Transverse colon (tissue), 4 donors: Measurements from ENCODE around the gene TMEM151A. TPM values are rescaled to one million over a fixed set of nuclear protein-coding genes. Genes with fewer than 3 reads are reported as not detected.

Source experiments
- DNase-seq: peaks from one replicate; pipeline ENCODE4 v3.0.0-alpha.2; 2019
- H3K27ac ChIP-seq, 4 donors: fragments of 200-600 bp; sonication (generic); 2 replicates each; pipeline ENCODE4 v1.5.1; 2016 to 2018; ENCODE audit warnings: inconsistent platforms in 4 of 4
- H3K27me3 ChIP-seq: fragments of 200-600 bp; sonication (generic); 2 replicates; pipeline ENCODE4 v1.5.1; 2017; ENCODE audit warnings: inconsistent platforms
- H3K36me3 ChIP-seq, 4 donors: fragments of 200-600 bp; sonication (generic); 2 replicates each; pipeline ENCODE4 v1.5.1; 2017 to 2019; ENCODE audit warnings: inconsistent platforms in 4 of 4
- H3K4me1 ChIP-seq, 4 donors: fragments of 200-600 bp; sonication (generic); 2 replicates each; pipeline ENCODE4 v1.5.1; 2017 to 2020; ENCODE audit warnings: inconsistent platforms in 4 of 4
- H3K4me3 ChIP-seq, 4 donors: fragments of 200-600 bp; sonication (generic); 1 replicate in 1 of 4; 2 replicates in 3 of 4; pipeline versions ENCODE4 v1.5.1 to v1.6.1; 2017 to 2019; ENCODE audit warnings: inconsistent platforms in 4 of 4
- H3K9me3 ChIP-seq, 2 donors: fragments of 200-600 bp; sonication (generic); 2 replicates each; pipeline ENCODE4 v1.5.1; 2017 to 2019; ENCODE audit warnings: inconsistent platforms in 2 of 2
- EP300 ChIP-seq: sonication (generic); formaldehyde crosslinking; IDR thresholded peaks from one replicate; pipeline ENCODE4 v1.6.1; 2017; ENCODE audit warnings: antibody characterized with exemption, low read depth
- POLR2A ChIP-seq: fragments of 450-650 bp; IDR thresholded peaks from one replicate; pipeline ENCODE4 v1.6.1; 2016; ENCODE audit warnings: antibody characterized with exemption, mild to moderate bottlenecking, moderate library complexity
- POLR2AphosphoS5 ChIP-seq, 3 donors: sonication (generic); formaldehyde crosslinking; IDR thresholded peaks; one replicate each; pipeline ENCODE4 v1.6.1; 2016; ENCODE audit warnings: antibody characterized with exemption in 3 of 3
- WGBS, 2 donors: methylation state at CpG; one replicate each; pipeline ENCODE4 v1.1.5; 2018; ENCODE audit warnings: low coverage in 1 of 2; 5-methylcytosine and 5-hydroxymethylcytosine counted together
- in situ Hi-C, 4 donors: fragments of 200-750 bp; cut with MboI; loops; one replicate each; pipeline versions ENCODE4 v1.15.0 to v1.15.1; 2017; ENCODE audit warnings: low sequenced_read_pairs in 3 of 4, low pct_ligation_motif_present in 1 of 4, low pct_unique_long_range_greater_than_20kb in 1 of 4
- intact Hi-C: fragments of 100-400 bp; cut with DNase I; formaldehyde crosslinking; loops from one replicate; pipeline ENCODE4 v1.15.1; 2023; ENCODE audit warnings: low total_unique reads
- total RNA-seq, 4 donors: library from RNA; depleted of rRNA; stranded (reverse); fragments of >200 nt; gene quantifications; one replicate each; pipeline ENCODE4 v1.1.0, GENCODE V29; 2016
- TF ChIP-seq, protein P1 (sequence below), 5 experiments: fragments of 200-600 bp in 3 of 5; fragments of 450-650 bp in 2 of 5; sonication (generic) in 3 of 5; IDR thresholded peaks; 1 replicate in 2 of 5; 2 replicates in 3 of 5; pipeline ENCODE4 v1.5.1; 2016 to 2017; ENCODE audit warnings: antibody characterized with exemption in 5 of 5, inconsistent platforms in 3 of 5, mild to moderate bottlenecking in 2 of 5, moderate library complexity in 1 of 5

TMEM151A gene
- total RNA-seq, 4 donors from 2014 or later = 0.55 to 0.75 TPM; not detected in 2

DNA sequence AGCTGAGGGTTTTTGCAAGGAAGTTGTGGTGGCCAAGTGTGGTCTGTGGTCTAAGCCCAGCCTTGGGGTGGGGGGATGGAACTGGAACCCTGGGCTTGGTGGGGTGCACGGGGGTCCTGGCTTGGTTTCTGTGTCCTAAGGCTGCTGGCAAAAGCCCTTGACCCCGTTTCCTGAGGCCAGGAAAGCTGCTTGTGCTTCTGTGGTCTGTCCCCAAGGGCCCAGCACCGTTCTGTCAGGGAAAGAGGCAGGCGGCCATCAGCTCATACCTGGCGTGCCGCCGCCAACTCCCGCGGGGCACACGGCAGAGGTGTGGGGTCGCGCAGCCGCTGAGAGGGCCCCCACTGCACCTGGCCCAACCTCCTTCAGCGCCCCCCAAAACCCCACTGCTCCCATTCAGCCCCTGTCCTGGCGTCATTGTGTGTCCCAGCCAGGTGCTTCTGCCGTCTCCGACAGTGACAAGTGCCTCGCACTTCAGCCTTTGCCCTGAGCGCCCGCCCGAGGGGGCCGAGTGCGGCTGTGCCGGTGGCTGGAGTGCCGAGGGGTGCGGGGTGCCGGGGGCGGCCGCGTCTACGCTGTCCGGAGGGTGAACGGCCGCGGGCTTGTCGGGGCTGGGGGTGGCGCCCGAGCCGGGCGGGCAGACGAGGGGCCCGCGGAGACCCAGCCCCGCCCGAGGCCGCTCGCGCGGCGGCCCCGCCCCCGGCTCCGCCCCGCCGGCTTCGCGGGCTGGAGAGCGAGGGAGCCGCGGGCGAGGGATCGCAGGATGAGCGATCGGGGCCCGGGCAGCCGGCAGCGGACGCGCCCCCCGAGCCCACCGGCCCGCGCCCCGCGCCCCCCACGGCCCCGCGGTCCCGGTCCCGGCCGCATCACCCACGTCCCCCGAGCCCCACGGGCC, 14.0 kb upstream of the TMEM151A start, which contains the start of gene CNIH2:
CNIH2 (plus strand) TSS at position 705 of the 892 bp plus-strand sequence. CDS start 282 bp downstream, outside the sequence.
- Histone ChIP-seq H3K9me3 (no peaks in the 10 kb centered on the region), H3K27me3 (no peaks in the 10 kb centered on the region), H3K4me3 (peak within 1 kb of the TSS; percentile 20 to 38 (median 28)), H3K36me3 (peaks cover 0 to 30% (median 15%) of the 10 kb centered on the region in 4 donors), H3K27ac (peak within 1 kb of the TSS; percentile 1 to 56 (median 46)), H3K4me1 (peaks cover 7 to 19% (median 16%) of the 10 kb centered on the region in 4 donors)
- DNase-seq = peak; percentile 47
- WGBS, 2 donors = 24 to 33% methylated on average over 1 to 15 of the region's 84 CpGs
- intact Hi-C loops (no loop called here), in situ Hi-C loops (no loop called here)
- TF ChIP-seq POLR2AphosphoS5 (IDR thresholded peaks at IDR 0.05) (peak in 2 of 3 donors; percentile 14 to 36), EP300 (no peak)

DNA sequence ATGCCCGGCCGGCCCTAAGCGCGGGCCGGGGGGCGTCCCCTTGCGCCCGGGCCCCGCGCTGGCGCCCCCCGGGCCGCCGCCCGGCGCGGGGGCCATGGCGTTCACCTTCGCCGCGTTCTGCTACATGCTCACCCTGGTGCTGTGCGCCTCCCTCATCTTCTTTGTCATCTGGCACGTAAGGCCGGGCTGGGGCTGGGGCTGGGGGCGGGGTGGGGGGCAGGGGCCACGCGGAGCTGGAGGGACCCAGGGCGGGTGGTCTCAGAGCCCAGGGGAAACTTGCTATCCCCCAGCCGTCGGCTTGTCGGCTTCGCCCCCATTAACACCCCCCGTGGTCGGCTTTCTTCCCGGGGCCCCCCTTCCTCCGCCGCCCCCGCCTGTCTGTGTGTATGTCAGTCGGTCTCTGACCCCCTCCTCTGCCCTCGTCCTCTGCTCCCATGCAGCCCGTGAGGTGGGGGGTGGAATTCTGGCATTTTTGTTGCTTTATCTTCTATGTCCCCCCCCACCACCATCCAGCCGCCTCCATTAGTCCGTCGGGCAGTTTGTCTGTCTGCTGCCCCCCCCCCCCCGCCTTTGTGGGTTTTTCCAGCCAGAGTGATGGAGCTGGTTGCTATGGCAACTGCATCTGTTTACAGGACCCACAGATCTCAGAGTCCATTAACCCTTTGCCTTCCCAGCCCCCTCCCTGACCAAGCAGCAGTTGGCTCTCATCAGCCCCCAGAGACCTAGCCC, 13.2 kb upstream of the TMEM151A start:
- peak overlapping the region in 2 of 4 donors; percentile 16 to 34 for H3K4me3 ChIP-seq
- H3K36me3 ChIP-seq = peaks cover 0 to 22% (median 11%) of the 10 kb centered on the region in 4 donors
- H3K9me3 ChIP-seq = no peaks in the 10 kb centered on the region
- intact Hi-C loops (no loop called here), in situ Hi-C loops (no loop called here)
- no peak for DNase-seq
- no peaks in the 10 kb centered on the region for H3K27me3 ChIP-seq
- H3K27ac ChIP-seq = no peak overlapping the region
- peaks cover 8 to 22% (median 17%) of the 10 kb centered on the region in 4 donors for H3K4me1 ChIP-seq
- TF ChIP-seq, protein P1, sequence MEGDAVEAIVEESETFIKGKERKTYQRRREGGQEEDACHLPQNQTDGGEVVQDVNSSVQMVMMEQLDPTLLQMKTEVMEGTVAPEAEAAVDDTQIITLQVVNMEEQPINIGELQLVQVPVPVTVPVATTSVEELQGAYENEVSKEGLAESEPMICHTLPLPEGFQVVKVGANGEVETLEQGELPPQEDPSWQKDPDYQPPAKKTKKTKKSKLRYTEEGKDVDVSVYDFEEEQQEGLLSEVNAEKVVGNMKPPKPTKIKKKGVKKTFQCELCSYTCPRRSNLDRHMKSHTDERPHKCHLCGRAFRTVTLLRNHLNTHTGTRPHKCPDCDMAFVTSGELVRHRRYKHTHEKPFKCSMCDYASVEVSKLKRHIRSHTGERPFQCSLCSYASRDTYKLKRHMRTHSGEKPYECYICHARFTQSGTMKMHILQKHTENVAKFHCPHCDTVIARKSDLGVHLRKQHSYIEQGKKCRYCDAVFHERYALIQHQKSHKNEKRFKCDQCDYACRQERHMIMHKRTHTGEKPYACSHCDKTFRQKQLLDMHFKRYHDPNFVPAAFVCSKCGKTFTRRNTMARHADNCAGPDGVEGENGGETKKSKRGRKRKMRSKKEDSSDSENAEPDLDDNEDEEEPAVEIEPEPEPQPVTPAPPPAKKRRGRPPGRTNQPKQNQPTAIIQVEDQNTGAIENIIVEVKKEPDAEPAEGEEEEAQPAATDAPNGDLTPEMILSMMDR (IDR thresholded peaks at IDR 0.05) = no peak
- TF ChIP-seq POLR2A (no peak), POLR2AphosphoS5 (IDR thresholded peaks at IDR 0.05) (no peak), EP300 (no peak)
- WGBS, 2 donors = 12% methylated on average over 22 of the region's 45 CpGs; no CpG with 5 or more reads in 1 of the 2 donors

DNA sequence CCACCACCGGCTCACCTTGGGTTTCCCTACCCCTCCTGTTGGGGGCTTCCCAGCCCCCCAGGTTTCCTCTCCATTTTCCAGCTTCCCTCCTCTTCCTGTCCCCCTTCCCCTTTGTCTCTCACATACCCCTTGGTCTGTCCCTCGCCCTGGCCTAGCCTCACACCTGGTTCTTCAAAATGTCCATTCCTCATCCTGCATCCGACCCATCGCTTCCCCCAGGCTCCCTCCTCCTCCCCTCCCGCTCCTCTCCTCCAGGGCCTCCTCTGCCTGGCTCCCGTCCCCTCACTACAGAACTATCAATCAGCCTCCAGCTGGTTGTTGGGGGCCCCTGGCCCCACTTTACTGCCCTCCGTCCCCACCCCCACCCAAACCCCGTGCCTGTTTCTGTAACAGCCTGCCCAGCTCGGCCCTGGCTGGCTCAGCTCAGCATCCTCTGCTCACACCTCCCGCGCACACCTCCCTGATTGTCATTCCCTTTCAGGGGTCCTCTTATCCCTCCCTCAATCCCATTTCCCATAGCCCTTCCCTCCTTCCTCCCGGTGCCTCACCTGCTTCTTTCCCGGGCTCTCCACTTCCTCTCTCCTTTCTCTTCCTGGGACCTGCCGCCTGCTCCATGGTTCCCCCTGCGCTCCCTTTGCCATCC, 12.5 kb upstream of the TMEM151A start:
- no peak for DNase-seq
- in situ Hi-C loops = no loop called here
- no peak overlapping the region for H3K4me3 ChIP-seq
- WGBS, 2 donors = 72 to 81% methylated on average over 10 to 15 of the region's 15 CpGs
- no peaks in the 10 kb centered on the region for H3K27me3 ChIP-seq
- H3K36me3 ChIP-seq = peaks cover 0 to 15% (median 6%) of the 10 kb centered on the region in 4 donors
- intact Hi-C loops = no loop called here
- no peak overlapping the region for H3K27ac ChIP-seq
- TF ChIP-seq, protein P1 (IDR thresholded peaks at IDR 0.05) = no peak
- TF ChIP-seq EP300 (no peak), POLR2AphosphoS5 (IDR thresholded peaks at IDR 0.05) (no peak), POLR2A (no peak)
- H3K9me3 ChIP-seq = no peaks in the 10 kb centered on the region
- H3K4me1 ChIP-seq = peaks cover 8 to 22% (median 17%) of the 10 kb centered on the region in 4 donors

DNA sequence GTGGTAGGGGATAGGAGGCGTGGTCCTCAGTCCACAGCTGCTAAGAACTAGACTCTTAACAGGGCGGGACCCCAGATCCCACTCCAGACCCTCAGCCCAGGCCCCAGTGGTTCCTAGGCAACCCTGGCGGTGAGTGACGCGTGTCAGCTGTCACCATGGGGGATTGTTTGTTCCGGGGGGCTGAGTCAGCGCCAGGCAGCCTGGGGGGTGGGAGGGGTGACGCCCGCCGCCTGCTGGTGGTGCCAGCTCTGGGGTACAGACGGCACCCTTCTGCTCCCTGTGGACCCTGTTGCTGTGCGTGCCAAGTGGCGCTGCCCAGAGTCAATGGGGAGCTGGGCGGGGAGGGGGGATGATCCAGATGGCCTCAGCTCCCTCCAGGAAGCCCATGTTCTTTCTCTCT, 11.3 kb upstream of the TMEM151A start:
- H3K27ac ChIP-seq = no peak overlapping the region
- in situ Hi-C loops (loop anchor here in 1 of 4 donors (10.0 kb wide), 1 partner anchor 56 kb away; no protein-coding TSS in a partner anchor), intact Hi-C loops (loop anchor here (10.0 kb wide), 1 partner anchor 56 kb away; no protein-coding TSS in a partner anchor)
- H3K36me3 ChIP-seq = peaks cover 0 to 5% (median under 1%) of the 10 kb centered on the region in 4 donors
- H3K27me3 ChIP-seq = no peaks in the 10 kb centered on the region
- no peak for TF ChIP-seq POLR2AphosphoS5 (IDR thresholded peaks at IDR 0.05)
- TF ChIP-seq POLR2A = no peak
- TF ChIP-seq, protein P1 (IDR thresholded peaks at IDR 0.05) = no peak
- TF ChIP-seq EP300 = no peak
- H3K4me3 ChIP-seq = no peak overlapping the region
- DNase-seq = no peak
- peaks cover 8 to 22% (median 17%) of the 10 kb centered on the region in 4 donors for H3K4me1 ChIP-seq
- H3K9me3 ChIP-seq = no peaks in the 10 kb centered on the region
- WGBS, 2 donors = 80% methylated on average over 5 of the region's 14 CpGs; no CpG with 5 or more reads in 1 of the 2 donors
